HK-2 (cell line): ENCODE measurements around the gene TRAPPC2.
"Not testable (repeated sequence)": the region's sequence is repeated elsewhere in the genome, so short reads cannot be mapped to it uniquely, and the experiment has no call there.

Experiments
- DNase-seq: peaks from one replicate; pipeline ENCODE4 v3.0.0-alpha.2; 2018; ENCODE audit not compliant: unreplicated experiment

The TRAPPC2 gene

DNA sequence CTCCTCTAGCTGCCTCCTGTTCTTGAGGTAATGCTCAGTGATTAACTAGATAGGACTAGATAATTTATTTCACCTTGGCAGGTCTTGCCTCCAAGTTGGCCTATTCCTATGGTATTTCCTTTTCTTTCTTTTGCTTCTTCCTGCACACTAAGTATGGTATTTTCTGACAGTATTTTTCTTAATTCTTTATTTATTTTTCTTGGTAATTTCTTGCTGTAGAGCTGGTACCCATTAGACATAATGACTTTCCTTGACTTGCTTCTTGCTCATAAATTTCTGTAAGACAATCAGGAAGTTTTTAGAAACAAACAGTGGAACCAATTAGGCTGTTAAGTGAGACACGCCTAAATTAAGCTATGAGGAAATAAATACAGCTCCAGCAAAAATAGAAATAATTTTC is 36.0 kb downstream of the TRAPPC2 start:
- DNase-seq = no peak

DNA sequence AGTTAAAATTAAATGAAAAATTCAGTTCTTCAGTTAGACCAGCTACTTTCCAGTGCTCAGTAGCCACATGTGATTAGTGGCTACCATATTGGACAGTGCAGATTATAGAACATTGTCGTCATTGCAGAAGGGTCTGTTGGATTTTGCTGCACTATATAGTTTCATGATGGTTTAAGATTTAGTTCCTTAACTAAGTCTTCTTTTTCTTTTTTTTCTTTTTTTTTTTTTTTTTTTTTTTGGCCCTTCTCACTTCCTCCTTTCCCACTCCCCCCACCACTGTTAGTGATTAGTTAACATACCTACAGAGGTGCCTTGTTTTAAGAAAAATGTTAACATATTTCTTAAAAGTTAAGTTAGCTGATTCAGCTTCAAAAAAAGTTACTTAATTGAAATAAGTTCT is 36.4 kb downstream of the TRAPPC2 start:
- DNase-seq = no peak

DNA sequence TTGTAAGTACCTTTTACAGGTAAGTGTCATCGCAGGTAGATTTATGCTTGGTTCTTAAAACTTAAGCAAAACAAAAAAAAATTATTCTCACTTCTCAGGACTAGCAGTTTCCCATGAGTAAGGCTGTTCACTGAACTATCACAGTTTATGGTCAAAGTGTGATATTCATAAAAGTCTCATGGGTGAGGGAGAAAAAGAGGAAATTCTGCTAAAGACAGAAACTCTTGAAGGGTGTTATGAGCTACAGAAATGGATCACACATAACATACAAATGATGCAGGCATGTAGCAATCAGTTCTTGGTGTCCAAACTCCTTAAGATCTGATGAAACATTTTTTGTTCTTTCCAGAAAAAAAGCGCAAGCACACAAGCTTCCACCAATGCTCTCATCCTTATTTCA is 37.0 kb downstream of the TRAPPC2 start:
- DNase-seq = no peak

DNA sequence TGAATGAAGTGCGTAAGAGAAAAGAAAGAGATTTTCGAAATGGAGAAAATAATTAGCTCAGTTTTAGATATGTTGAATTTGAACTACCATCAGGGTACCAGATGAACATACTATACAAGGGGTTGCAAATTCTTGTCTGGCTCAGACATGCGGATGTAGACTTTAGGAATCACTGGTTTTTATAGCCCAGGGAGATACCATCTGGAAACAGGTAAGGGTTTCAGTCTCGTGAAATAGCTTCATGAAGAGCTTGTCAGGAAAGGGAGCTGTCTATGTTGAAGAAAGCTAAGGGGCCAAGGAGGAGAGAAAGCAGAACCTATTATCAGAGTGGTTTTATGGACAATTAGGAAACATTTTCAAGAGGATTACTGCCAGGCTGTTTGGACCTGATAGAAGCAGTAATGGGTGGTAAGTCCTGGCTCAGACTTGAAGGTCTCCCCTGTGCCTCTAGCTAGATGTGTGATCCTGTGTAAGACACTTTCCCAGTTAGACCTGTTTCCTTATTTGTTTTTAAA is 38.8 kb downstream of the TRAPPC2 start:
- DNase-seq = no peak

DNA sequence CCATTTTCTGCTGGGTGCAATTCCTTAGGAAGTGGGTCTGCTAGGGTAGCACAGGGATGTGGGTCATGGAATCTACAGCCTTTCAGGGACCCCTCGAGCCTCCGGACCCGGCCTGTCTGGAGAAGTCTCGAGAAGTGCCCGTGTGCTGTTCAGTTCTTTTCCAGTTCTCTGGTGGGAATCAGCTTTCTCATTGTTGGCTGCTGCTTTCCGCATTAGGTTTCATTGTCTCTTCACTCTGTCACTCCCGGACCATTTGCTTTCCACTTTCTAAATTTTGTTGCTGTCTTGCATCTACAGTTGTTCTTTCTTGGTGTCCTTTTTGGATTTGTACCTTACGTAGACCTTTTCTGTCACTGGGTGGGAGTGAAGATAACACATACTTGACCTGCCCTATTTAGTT is 39.4 kb downstream of the TRAPPC2 start:
- DNase-seq = no peak

DNA sequence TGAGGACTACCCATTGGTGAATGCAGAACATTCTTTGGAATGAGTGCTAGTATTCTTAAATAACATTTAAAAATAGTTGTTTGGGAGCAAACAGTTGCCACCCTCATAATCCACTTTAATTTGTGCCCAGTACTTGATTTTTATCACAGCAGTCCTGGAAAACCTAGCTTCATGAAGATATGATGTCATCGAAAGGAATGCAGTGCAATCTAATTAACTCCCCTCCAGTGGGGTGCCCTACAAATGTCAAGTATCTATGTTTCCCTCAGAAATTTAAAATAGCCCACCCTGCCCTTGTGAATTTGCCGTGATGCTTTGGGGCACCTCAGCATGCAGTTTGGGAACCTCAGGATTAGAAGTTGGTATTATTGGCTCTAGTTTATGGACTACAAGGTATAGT is 40.1 kb downstream of the TRAPPC2 start:
- DNase-seq = no peak

DNA sequence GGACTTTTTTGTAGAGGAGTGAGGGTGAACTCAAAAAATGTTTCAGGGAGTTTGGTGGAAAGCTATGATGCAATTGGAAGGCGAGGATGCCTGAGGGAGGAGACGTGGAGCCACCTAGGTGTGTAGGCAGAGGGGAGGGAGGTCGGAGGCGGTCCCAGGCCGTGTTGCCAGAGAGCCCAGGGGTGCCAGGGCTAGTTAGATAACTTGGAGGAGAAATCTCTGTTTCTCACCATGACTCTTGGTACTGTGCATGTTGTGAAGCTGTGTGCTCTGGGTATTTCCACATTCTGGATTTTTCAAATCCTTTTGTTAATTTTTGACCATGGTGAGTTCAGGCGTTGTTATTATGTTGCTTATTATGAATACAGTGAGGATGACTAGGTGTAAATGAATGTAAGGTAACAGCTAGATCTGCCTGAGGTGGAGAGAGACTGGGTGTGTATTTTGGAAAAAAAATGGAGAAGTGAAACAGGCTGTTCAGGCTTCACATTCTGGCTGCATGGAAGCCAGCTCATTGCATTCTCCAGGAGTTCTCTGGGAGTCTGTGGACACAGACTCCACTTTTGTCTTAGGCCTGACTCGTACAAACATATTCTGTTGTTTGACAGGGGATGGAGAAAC is 41.0 kb downstream of the TRAPPC2 start:
- DNase-seq = peak; percentile 42

DNA sequence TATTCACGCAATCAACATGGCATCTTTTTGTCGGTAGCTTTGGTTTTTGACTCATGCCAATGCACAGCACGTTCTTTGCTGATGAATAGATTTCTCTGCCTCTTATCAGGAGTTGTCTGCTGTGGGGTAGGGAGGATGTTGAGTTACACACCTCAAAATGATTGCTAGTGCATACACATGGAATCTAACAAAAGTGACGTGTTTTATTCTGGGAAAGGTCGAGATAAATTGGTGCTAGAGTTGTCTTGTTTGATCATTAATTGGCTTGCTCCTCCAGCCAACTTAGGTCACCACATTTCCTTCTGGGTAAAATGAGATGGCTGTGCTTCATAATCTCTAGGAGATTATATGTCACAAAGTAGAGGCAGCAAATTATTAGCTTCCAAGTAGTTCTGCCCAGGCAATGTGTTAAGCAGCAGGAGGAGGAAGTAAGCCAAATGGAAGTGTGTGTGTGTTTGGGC is 41.6 kb downstream of the TRAPPC2 start:
- DNase-seq = peak; percentile 37

DNA sequence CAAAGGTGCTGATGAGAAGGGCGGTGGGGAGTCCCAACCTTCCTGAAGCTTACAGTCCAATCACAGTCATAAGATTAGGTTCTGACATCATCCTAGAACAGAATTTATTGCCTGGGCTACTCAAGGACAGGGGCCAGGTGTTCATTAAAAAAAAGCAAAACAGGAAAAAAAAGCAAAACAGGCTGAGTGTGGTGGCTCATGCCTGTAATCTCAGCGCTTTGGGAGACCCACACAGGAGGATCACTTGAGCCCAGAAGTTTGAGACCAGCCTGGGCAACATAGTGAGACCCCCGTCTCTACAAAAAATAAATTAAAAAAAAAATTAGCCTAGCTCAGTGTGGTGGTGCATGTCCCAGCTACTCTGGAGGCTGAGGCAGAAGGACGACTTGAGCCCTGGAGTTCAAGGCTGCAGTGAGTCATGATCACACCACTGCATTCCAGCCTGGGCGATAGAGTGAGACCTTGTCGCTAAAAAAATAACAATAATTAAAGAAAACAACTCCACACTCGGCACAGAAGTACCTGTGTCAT is 42.5 kb downstream of the TRAPPC2 start:
- DNase-seq = peak; percentile 45

DNA sequence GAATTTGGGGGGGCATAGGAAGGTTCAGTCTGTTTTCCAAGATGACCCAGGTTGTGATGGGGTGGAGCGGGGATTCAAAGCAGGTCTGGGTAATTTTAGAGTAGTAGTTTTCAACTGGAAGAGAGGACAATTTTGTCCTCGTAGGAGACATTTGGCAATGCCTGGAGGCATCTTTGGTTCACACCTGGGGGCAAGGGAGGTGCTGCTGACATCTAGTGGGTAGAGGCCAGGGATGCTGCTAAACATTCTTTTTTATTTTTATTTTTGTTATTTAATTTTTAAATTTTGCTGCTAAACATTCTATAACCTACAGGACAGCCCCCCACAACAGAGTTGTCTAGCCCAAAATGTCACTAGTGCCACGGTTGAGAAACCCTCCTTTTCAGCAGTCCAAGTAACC is 43.6 kb downstream of the TRAPPC2 start:
- DNase-seq = no peak

DNA sequence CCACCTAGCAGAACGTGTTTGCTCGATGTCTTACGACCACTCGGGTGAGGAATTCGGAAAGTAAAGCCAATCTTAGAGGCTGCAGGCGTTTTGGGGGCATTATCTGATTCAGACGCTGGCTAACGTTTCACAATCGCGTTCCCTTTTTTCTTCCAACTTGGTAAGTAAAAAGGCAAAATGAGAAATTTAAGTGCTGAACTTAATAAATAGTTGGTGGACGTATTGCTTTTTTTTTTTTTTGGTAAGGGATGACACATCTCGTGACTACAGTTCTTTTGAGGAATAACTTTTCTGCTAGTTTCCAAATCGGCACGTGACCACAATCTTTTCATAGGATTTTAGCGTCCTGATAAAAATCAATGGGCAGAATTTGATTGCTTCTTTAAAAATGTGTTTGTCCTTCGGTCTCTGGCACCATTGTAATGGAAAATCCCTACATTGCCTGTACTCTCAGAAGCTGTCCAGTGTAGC is 44.6 kb downstream of the TRAPPC2 start:
- no peak for DNase-seq

DNA sequence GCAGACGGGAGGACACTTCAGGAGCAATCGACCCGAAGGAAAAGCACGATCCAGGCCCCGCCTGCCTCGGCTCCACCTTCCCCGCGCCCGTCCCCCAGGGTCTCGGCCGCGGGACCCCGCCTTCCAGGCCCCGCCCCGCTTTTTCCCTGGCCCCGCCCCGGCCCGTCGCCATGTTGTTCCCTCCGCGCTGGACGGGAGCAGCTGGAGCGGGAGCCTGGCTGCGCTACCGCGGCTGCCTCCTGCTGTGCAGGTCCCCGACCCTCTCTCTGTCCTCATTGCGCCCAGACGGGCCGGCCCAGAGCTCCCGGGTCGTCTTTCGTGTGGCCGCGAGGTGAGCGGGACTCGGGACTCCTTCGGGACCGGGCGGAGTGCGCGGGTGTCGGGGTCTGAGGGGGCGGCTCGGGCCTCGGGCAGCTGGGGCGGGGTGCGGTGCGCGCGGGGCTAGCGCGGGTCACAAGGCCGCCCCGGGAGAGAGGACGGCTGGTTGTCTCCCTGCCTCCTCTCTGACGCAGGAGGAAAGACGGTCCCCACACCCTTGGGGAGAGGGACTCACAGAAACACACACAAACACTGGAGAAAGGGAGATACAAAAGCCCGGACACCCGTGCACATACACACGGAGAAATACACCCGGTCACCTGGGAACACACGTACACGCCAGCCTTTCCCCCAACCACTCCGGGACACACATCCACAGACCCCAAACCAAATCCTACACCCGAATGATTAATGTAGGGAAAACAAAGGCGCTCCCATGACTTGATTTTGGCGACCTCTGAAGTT is 45.3 kb downstream of the TRAPPC2 start, which contains the start of gene RAB9A:
TSS of gene RAB9A (plus strand) at position 171 of the 783 bp plus-strand sequence. CDS start 19,619 bp downstream, outside the sequence.
- peak; percentile 86 for DNase-seq

DNA sequence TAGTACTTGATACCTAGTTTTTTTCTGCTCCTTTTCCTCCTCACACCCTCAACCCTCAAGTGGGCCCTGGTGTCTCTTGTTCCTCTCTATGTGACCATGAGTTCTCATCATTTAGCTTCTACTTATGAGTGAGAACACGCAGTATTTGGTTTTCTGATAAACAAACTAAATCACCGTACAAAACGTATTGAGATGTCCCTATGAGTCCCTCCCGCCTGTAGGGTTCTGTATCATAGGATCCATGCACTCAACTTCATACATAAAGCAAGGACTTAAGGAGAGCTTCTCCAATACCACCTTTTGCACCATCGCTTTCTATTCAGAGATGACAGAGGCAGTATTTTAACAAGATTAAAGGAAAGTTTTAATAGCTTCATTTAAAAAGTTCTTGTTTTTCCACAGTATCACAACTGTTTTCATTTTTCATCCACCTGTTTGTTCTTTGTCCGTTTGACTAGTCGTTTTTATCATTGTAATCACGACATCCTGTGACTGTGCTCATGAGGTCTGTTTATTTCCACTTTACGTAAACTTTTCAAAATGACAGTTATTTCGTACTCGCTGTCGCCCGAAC is 45.9 kb downstream of the TRAPPC2 start:
- DNase-seq = no peak

DNA sequence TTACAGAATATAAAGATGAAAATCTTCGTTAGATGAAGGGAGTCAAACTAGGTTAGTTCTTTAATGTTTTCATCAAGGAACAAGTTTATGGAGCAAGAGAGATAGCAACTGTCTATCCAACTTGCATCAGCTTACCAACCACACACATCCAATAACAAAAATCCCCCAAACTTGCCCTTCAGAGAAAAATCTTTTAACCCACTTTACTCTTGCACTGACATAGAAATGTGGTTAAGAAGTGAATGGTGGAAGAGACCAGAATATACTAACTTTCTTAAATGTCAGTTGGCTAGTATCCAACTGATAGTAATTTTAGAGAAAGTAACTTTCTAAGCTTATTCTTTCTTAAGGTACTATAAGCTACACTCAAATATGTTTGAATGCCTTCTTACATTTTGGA is 47.2 kb downstream of the TRAPPC2 start:
- no peak for DNase-seq

DNA sequence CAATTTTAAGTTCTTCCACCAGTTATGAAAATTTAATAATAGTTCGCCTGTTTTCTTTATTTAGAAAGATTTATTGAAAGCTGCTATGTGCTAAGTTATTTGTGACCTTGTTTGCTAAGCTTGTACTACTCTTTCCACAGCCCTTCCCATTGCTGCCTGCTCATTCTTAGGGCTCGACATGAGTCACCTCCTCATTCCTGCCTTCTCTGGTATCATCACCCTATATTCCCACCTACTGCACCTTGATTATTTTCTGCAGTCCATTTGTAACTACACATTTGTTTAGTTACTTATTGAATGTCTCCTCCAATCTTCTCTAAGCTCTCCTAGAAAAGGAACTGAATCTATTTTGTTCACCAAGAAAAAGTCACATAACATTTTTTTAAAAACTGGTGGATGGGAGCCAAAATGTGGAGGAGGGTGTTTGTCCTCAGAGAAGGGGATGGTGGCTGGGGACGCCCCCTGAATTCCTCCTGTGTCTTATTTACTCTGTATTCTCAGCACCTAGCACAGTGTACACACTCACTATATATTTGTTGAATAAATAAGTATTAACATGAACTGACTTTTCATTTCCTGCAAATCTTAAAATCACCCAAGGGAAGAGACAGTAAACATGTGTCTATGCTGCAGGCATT is 49.2 kb downstream of the TRAPPC2 start:
- DNase-seq = no peak

DNA sequence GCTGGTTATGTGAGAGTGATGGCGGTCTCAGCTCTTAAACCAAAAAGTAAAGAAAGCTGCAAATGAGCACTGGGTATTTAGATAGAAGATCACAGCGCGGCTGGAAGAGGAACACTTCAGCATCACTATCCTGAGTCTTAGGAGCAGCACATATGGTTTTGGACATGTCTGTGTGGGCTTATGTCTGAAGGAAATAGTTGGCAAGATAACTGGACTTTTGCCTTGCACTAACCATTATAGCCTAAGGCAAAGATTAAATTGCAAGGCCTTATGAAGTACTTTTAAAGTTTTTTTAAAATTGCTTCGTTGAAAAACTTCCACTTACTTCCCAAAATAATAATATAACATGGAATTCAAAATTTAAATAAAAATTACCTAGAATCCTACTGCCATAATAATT is 50.1 kb downstream of the TRAPPC2 start:
- DNase-seq = no peak

DNA sequence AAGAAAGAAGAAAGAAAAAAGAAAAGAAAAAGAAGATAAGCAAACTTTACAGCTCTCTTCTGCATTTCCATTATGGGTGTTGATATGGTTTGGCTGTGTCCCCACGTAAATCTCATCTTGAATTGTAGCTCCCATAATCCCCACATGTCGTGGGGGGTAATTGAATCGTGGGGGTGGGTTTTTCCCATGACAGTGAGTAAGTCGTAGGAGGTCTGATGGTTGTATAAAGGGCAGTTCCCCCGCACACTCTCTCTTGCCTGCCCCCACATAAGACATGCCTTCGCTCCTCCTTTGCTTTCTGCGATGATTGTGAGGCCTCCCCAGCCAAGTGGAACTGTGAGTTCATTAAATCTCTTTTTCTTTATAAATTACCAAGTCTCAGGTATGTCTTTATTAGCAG is 52.8 kb downstream of the TRAPPC2 start:
- no peak for DNase-seq

DNA sequence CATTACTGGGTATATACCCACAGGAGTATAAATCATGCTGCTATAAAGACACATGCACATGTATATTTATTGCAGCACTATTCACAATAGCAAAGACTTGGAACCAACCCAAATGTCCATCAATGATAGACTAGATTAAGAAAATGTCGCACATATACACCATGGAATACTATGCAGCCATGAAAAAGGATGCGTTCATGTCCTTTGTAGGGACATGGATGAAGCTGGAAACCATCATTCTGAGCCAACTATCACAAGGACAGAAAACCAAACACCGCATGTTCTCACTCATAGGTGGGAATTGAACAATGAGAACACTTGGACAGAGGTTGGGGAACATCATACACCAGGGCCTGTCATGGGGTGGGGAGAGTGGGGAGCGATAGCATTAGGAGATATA is 54.7 kb downstream of the TRAPPC2 start:
- not testable (repeated sequence) for DNase-seq

DNA sequence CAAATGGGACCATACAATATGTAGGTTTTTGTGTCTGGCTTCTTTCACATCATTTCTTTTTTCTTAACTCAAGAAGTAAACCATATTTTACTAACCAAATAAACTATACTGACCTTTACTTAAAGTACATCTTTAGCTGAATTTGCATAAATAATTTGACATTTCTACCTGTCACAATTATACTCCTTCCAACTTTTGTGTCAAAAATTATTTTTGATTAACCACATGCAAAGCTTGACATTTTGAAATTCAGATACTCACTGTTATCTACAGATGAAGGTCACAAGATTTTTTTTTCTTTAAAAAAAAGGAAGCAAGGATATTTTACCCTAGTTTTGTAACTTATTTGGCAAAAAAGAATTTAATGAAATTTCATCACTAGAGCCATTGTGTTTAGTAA is 57.5 kb downstream of the TRAPPC2 start:
- no peak for DNase-seq

DNA sequence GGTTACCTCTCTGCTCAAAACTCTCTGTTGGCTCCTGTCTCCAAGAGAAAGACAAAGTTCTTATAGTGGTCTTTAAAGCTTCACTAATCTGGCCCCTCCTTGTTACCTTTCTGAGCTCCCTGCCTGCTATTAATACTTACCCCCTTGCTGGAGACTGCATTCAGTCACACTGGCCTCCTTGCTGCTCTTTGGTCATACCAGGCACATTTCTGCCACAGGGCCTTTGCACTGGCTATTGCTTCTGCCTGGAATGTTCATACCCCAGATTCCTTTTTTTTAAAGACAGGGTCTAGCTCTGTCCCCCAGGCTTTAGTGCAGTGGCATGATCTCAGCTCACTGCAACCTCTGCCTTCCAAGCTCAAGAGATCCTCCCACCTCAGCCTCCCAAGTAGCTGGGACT is 61.4 kb downstream of the TRAPPC2 start:
- DNase-seq = no peak

DNA sequence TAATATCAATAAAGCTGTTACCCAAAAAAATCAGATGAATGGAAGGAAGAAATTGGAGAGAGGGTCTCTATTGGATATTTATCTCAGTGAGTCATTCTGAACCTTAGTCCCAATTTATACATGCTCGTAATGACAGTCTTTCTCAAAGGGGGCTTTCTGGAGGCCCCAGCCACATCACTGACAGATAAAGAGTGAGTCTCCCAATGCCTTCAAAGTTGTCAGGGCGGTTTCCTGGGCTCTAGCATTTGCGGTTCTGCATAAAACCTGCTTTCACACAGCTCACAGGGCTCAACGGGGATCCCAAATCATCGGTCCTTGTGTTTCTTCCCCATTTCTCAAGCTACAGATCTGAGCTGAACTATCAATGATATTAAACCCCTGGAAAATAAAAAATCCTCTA is 64.2 kb downstream of the TRAPPC2 start:
- no peak for DNase-seq

DNA sequence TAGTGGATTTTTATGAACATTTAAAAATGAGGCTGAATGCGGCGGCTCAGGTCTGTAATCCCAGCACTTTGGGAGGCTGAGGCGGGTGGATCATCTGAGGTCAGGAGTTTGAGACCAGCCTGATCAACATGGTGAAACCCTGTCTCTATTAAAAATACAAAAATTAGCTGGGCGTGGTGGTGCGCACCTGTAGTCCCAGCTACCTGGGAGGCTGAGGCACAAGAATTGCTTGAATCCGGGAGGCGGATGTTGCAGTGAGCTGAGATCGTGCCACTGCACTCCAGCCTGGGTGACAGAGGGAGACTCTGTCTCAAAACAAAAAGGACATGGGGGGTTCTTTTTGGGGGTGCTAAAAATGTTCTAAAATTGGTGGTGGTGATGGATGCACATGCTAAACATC is 64.7 kb downstream of the TRAPPC2 start:
- DNase-seq = not testable (repeated sequence)
